Embryonic facial prominence (tissue), 1 donor: ENCODE results near the gene DEF6.

ENCODE experiments used
- DNase-seq: peaks from one replicate; pipeline ENCODE4 v3.0.0-alpha.2; 2016; ENCODE audit errors: extremely low spot score

The DEF6 gene, protein sequence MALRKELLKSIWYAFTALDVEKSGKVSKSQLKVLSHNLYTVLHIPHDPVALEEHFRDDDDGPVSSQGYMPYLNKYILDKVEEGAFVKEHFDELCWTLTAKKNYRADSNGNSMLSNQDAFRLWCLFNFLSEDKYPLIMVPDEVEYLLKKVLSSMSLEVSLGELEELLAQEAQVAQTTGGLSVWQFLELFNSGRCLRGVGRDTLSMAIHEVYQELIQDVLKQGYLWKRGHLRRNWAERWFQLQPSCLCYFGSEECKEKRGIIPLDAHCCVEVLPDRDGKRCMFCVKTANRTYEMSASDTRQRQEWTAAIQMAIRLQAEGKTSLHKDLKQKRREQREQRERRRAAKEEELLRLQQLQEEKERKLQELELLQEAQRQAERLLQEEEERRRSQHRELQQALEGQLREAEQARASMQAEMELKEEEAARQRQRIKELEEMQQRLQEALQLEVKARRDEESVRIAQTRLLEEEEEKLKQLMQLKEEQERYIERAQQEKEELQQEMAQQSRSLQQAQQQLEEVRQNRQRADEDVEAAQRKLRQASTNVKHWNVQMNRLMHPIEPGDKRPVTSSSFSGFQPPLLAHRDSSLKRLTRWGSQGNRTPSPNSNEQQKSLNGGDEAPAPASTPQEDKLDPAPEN

DNA sequence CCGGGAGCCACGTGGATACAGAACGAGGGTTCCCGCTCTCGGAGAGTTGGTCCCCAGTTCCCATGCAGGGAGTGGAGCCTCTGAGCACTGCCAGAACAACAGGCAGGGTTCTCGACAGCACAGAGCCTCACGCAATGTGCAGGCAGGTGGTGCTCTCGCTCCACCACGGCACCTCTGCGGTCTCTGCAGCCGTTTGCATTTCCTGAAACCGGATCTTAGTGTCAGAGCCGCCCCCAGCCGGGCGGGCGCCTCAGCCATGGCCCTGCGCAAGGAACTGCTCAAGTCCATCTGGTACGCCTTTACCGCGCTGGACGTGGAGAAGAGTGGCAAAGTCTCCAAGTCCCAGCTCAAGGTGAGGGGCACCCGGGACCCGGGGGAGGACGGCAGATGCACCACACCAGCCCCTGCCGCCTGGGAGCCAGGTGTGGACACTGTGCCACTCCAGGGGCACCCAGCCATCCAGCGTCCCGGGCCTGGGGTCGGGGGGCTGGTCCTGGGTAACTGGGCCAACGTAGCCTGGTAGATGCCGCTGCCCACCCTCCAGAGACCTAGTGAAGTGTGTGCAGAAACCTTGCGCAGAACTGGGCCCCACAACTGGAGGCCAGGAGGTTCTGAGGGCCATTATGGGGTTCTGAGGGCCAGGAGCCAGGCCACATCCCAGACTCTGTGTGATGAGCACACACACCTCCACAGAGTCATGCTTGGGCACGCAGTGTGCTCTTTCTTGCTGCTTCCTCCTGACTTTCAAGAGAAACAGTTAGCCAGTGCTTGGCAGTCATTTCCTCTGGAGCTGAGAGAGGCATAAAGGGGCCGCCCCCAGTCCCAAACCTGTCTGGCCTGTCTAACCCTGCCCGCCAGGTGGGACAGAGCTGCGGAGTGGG is at the start of gene DEF6:
Gene DEF6, plus strand, starts transcription at position 218 of the 881 bp plus-strand sequence. Its CDS starts 39 bp downstream, at position 257.
- peak; percentile 73 for DNase-seq

DNA sequence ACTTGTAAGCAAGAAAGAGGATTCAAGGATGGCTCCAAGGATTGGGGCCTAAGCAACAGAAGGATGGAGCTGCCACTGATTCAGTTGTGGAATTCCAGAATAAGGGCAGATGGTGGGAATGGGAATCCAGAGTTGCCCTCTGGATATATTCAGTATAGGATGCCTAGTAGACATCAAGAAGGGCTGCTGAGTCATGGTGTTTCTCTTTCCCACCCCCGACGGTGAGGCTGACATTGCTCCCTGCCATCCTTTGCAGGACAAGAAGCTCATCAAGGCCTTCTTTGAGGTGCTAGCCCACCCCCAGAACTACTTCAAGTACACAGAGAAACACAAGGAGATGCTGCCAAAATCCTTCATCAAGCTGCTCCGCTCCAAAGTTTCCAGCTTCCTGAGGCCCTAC is 49.3 kb upstream of the DEF6 start:
- no peak for DNase-seq

DNA sequence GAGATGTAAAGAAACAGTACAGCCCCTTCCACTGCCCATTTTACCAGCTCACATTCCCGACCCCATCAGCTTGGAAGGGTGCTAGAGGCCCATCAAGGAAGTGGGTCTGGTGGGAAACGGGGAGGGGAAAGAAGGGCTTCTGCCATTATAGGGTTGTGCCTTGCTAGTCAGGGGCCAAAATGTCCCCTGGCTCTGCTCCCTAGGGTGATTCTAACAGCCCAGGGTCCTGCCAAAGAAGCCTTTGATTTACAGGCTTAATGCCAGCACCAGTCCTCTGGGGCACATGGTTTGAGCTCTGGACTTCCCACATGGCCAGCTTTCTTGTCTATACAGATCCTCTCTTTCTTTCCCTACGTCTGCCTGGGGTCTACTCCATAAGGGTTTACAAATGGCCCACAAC is 48.7 kb upstream of the DEF6 start:
- DNase-seq: no peak

DNA sequence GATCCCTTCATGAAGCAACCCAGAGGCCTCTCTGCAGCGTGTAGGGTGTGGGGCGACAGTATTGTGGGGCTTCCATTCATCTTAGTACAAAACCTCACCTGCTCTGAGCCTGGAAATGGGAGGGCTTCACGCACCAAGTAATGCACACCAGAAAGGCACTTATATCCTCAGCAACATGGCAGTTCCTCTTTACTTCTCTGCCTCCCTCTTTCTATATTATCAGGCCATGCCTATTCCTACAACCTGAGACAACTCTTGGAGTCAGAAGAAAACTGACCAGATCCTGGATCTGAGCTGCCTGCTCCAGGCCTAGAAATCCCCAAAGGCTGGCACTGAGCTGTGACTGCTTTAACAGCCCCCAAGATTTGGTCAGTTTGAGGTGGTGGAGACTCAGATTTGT is 45.7 kb upstream of the DEF6 start:
- DNase-seq: no peak

DNA sequence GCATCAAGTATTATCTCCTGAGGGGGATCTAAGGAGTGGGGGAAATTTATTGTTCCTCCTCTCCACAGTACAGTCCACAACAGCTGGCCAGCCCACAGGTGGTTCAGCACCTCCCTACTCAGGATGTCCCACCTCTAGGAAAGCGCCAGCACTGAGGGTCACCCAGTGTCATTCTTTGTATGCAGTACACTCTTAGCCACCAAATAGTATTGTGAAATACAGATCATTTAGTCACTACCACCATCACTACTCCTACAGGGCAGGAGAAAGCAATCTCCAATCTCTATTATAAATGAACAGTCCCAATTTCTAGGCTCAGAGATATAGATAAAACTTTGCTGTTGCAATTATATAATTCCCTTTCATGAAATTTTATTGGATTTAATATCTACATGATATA is 44.4 kb upstream of the DEF6 start:
- DNase-seq: no peak

DNA sequence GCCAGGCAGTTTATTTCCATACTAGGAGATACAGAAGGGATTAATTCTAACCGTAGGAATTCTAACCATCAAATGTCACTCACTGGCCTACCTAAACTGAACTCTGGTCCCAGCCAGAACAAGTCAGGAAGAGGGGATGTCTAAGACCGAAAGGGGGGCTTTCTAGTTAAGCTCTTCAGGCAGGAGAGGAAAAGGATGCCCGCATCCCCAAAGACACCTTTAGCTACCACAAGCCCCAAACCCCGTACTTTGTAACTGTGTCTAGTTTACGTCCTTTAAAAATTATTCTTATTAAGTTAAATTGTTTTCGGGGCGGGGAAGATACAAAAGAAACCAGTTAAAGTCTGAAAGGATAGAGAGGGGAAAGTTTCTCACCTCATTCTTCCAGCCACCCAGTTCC is 39.3 kb upstream of the DEF6 start:
- no peak for DNase-seq

DNA sequence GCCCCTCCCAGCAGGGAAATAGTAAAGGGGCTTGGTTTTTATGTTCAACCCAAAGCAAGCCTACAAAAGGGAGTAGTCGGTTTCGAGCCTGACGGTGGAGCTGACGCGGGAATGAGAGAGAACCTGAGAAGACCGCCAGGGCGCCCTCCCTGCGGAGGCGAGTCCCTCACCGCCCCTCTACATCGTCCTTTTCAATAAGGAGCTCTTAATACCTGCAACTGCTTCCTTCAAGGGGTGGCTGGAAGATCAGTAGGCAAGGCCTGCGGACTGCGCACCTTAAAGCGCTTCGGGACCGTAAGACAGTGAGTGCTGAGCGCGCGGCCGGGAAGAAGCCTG is 38.8 kb upstream of the DEF6 start:
- DNase-seq: peak; percentile 40

DNA sequence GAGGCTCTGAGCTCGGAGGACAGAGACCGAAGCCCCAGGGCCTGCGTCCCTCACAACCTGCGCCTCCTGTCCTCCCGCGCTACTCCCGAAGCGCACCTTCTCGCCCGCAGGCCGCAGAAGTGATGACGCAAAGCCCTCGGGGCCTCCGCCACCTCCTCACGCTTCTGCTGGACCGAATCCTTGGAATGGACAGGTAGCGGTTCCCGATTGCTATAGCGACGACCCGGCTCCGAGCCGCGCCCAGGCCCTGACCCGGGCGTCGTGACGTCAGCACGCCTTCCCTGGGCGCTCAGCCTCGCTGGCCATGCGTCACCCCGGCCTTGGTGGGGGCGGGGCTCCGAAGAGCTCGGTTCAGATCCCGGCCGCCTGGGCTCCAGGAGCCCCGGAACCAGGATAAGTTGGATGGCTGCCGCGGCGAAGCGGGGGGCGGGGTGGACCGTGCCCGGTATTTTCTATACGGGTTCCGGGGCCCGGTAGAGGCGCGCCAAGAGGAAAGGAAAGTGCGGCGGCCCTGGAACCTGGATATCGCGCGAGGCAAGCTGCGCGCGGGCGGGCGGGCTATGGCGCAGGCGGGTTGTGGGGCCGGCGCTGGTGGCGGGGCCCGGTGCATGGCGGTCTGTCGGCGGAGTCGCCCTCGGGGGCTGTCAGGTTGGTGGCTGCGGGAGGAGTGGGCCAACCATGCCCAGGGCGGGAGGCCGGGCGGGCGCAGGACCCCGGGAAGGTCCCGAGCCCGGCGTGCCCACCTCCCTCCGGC is 38.2 kb upstream of the DEF6 start, which contains the start of gene ZNF76:
Gene ZNF76, plus strand, starts transcription at position 542 of the 754 bp plus-strand sequence. CDS start 21,417 bp downstream, outside the sequence.
- peak; percentile 91 for DNase-seq

DNA sequence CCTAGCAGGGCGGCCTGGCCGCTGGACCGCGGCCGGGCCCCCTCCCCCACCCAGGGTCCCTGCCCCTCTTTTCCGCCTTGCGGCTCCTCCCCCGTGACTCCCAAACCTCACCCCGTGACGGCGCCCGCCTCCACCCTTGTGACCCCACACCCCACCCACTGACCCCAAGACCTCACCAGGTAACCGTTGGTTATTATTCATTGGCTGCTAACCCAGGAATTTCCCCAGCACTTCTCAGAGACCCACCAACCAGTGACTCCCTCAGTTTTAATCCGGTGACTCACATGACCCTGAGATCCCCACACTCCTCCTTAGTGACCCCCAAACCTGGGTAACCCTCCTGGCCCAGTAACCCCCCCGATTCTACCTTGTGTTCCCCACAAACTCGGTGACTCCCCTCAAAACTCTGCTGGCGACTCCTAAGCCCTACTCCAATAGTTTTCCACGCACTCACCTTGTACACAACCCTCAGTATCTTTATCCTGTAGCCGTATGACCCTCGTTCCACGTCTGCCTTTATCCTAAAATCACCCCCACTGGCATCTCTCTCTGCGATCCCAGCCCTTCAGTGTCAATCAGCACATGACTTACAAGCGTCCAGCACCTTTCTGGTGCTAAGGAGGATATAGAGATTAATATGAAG is 37.5 kb upstream of the DEF6 start:
- DNase-seq: no peak

DNA sequence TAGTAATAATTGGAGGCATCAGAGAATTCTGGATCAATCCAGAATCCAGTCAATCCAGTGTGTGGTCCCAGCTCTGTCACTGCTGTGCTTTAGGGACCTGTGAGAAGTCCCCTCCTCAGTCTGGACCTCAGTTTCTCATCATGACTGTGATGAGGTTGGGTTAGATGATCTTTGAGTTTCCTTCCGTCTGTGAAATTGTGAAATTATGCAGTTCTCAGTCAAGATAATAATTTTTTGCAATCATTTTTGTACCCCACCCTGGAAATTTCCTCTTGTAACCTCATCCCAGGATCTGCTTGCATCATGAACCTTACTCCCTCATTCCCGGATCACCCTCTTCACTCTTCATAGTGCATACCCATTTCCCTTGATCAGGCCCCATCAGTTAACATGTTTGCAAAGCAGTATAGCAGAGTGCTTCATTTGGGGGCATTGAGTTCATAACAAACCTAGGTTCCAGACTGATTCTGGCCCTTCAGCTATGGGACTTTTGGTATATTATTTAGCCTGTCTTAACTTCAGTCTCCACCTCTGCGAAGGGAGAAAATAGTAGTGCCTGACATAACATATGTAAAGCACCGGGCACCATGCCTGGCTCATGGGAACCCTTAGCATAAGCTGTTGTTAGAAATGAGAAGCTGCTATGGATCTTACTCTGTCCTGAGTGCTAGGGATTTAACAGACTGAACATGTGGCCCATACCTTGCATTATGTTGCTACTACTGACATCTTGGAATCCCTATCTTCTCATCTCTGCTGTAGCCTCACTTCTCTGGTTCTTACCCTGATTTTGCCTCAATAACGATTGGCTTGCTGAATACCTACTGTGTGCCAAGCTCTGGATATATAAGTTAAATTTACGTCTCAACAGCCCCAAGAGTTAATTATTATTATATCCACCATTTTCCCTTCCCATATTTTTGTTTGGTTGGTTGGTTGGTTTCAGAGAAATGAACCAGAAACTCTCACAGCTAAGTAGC is 36.7 kb upstream of the DEF6 start:
- DNase-seq: no peak

DNA sequence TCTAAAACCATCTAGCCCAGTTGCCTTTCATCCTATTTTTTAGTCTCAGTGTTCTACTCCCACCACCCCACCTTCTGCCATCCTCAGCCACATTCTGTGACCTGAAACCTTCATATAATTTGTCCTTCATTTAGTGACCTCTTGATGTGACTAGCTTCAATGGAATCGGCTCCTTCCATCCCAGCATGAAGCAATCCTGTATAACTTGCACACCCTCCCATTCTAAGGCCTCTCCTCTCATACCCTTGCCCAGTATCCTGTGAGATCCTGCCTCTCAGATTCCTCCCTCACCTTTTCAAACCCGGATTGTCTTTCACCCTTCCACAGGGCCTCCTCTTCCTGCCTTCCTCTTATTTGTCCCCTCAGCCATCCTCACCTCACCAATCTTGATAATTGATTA is 35.0 kb upstream of the DEF6 start:
- DNase-seq: no peak

DNA sequence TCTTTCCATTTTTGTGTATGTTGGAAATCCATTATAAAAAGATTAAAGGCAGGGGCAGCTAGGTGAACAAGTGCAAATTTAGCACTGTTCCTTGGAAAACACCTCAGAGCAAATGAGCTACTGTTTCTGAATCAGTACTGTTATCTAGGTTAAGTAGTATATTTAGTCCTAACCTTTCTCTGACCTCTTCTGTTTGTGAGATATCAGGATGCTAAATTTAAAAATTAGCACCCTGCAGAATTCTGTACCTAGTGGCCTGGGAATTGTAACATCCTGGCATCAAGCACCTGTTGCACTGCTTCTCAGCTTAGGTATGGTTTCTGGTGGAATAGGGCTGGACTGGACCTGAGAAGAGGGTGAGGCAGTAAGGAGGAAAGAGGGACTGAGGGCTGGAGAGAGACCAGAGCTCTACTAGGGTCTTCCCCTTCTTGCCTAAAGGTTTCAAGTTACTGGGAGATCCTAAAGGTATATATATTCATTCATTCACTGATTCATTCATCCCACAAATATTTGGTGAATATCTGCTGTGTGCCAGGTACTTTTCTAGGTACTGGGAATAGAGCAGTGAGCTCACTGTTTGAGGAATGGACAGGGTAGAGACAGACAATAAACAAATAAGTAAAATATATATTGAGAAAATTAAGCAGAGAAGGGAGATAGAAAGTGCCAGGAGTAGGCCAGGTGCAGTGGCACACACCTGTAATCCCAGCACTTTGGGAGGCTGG is 32.9 kb upstream of the DEF6 start:
- no peak for DNase-seq

DNA sequence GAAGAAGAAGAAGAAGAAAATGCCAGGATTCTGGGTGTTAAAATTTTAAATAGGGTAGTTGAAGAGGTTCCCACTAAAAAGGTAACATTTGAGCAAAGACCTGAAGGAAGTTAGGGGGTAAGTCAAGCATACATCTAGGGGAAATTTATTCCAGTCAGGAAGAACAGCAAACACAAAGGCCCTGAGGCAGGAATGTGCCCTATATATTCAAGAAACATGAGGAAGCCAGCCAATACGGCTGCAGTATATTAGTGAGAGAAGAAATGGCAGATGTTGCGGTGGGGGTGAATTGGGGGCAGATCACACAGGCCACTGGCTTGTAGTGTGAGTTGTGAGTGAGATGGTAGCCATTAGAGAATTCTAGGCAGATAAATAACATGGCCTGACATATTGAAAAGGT is 32.1 kb upstream of the DEF6 start:
- no peak for DNase-seq

DNA sequence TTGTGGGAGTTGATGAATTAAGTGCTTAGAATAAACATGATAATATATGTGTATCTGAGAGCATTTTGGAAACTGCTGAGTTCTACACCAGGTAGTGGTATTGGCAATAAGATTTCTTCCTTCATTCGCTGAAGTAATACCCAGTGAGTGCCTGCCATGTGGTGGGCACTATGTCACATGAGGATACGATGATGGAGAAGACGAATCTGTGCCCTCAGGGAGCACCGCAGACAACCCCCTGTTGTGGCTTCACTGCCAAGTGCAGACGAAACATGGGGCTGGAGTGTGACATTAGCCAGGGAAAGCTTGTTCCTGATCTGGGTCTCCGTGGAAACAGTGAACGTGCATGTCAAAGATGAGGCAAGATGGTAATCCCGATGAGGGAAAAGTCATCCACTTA is 30.2 kb upstream of the DEF6 start:
- DNase-seq: no peak

DNA sequence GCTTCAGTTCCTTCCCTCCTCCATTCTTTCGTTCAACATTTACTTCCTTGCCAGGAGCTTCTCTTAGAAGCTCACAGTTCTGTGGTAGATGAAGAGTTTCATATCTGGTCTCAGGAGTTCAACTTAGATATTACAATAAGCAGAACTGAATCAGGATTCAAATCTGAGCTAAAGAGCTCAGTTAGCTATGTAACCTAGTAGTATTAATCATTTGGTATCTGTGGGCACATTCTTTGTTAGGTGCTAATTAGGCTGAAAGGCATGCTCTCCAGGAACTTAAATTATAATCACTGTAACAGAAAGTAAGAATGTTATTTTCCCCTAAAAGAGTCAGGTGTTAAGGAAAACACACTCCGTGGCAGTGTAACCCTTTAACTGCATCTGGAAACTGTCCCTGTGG is 29.7 kb upstream of the DEF6 start:
- DNase-seq: no peak

DNA sequence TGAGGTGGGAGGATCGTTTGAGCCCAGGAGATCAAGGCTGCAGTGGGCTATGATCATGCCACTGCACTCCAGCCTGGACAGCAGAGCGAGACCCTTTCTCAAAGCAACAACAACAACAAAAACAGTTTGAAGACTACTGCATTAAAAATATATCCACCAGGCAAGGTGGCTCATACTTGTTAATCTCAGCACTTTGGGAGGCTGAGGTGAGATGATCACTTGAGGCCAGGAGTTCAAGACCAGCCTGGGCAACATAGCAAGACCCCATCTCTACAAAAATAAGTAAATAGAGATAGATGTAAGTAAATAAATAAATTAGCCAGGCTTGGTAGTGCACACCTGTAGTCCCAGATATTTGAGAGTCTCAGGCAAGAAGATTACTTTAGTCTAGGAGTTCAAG is 25.6 kb upstream of the DEF6 start:
- DNase-seq: no peak

DNA sequence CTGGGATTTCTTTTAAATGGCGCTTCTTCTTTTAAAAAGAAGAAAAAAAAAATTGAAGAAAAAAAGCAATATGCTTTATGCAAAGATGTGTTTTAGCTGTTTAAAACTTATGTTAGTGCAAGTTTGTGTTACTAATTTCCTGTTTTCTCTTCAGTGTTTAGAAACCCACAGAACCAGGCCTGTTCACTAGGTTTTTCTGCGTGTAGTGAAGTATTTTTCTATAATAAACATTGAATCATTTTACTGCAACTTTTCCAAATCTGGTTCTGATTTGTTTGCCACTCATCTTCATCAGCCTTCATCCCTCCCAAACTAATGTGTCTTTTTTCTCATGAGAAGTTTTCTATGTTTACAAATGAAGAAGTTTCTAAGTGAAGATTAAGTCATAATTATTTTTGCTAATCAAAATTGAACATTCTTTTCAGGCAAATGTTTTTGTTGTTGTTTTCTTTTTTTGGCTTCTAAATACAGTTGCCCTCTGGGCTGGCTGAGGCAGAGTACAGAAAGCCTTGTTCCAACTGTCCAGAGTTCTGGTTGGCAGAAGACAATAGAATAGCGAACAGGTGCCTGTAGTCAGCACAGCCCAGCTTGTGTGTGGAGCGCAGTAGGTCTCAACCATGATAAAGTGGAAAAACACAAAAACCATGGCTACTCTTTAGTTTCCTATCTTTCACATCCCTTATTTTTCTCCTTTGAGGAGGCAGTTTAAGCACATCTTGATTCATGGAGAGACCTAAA is 23.6 kb upstream of the DEF6 start:
- no peak for DNase-seq

DNA sequence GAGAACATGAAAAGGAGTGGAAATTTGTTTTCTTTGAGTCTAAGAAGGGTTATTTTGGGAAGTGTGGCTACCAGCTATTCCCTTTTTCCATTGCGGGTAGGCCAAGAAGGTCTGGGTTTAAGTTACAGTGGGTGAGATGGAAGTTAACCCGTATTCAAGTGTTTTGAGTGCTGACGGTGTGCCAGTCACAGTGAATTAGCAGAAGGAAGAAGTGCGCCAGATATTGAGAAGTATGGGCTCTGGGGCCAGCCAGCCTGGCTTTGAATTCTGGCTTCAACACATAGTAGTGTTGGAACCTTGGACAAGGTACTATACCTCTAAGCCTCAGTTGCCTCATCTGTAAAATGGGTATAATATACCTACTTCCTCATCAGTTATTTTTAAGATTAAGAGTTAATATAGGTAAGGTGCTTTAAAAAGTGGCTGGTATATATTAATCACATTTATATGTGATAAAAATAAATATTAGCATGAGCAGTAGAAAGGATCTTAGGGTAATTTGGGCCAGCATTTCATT is 21.8 kb upstream of the DEF6 start:
- DNase-seq: no peak
